Measurements from ENCODE around the gene MGAT4C.

The MGAT4C gene

DNA sequence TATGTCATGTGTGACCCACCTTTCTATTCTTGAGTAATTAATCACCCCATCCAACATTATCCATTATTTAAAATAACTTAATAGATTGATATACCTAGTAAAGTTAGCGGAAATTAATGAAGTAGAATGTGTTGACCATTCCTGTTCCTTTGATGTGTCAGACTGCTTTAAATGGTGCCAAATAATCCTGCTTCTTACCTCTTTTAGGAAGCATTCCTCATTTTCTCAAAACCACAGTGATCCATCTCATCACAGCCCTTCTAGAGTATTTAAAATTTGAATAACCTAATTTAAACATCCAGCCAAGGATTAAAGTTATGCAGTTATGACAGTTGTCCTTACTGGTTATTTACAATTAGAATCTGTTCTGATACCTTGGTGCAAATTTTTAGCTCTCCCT lies 6.9 kb downstream of the MGAT4C start:
- TF ChIP-seq, protein P1, sequence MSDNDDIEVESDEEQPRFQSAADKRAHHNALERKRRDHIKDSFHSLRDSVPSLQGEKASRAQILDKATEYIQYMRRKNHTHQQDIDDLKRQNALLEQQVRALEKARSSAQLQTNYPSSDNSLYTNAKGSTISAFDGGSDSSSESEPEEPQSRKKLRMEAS (IDR thresholded peaks at IDR 0.05; ENCODE audit: low read depth, low read length) = no peak
- TF ChIP-seq, protein P2, sequence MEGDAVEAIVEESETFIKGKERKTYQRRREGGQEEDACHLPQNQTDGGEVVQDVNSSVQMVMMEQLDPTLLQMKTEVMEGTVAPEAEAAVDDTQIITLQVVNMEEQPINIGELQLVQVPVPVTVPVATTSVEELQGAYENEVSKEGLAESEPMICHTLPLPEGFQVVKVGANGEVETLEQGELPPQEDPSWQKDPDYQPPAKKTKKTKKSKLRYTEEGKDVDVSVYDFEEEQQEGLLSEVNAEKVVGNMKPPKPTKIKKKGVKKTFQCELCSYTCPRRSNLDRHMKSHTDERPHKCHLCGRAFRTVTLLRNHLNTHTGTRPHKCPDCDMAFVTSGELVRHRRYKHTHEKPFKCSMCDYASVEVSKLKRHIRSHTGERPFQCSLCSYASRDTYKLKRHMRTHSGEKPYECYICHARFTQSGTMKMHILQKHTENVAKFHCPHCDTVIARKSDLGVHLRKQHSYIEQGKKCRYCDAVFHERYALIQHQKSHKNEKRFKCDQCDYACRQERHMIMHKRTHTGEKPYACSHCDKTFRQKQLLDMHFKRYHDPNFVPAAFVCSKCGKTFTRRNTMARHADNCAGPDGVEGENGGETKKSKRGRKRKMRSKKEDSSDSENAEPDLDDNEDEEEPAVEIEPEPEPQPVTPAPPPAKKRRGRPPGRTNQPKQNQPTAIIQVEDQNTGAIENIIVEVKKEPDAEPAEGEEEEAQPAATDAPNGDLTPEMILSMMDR (IDR thresholded peaks at IDR 0.05; ENCODE audit: low read depth, low read length) = no peak
- TF ChIP-seq MYC (IDR thresholded peaks at IDR 0.05; ENCODE audit: low read depth, low read length) = no peak
- no peak overlapping the region for H3K4me3 ChIP-seq (ENCODE audit: low read depth, low read length)
- DNase-seq (ENCODE audit: low read depth) = no peak

DNA sequence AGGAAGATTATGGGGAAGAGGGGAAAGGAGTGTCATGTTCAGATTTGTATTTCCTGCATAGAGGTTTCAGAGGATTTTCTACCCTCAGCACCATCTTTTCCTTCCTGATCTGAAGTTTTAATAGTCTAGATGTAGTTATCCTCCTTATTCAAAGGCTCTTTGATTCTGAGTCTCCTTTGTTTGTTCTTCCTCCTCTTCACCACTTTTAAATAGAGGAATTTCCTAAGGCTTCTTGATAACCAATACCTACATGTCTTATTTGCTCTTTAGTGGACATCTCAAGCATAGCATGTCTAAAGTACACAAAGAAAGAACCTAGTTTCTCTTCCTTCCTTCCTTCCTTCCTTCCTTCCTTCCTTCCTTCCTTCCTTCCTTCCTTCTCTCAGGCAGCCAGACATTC lies 8.3 kb downstream of the MGAT4C start:
- DNase-seq (ENCODE audit: low read depth) = no peak
- no peak overlapping the region for H3K4me3 ChIP-seq (ENCODE audit: low read depth, low read length)
- TF ChIP-seq POLR2A (IDR thresholded peaks at IDR 0.05; ENCODE audit: extremely low read depth, insufficient read length) = no peak
- no peak for TF ChIP-seq MYC (IDR thresholded peaks at IDR 0.05; ENCODE audit: low read depth, low read length)
- TF ChIP-seq, protein P2 (IDR thresholded peaks at IDR 0.05; ENCODE audit: low read depth, low read length) = no peak
- TF ChIP-seq, protein P1 (IDR thresholded peaks at IDR 0.05; ENCODE audit: low read depth, low read length) = no peak

DNA sequence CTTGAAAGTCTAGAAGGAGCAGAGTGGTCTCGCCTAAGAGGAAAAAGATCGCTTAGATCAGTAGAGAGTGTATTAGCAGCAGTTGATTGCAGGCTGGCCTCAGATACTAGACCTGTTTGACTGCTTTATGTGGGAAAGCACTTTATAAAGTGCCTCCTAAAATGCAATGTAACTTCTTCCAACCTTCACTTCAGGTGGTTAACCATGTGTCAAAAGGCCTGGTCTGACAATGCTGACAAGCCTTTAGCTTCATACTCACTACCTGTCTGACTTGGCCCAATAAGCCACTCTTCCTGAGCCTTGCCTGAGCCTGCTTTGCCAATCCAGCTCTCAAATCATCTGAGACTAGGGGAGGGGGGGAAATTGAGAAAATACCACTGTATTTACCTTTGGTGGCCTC lies 14.6 kb downstream of the MGAT4C start:
- no peak for DNase-seq (ENCODE audit: low read depth)
- H3K4me3 ChIP-seq (ENCODE audit: low read depth, low read length) = no peak overlapping the region
- no peak for TF ChIP-seq MYC (IDR thresholded peaks at IDR 0.05; ENCODE audit: low read depth, low read length)
- TF ChIP-seq, protein P1 (IDR thresholded peaks at IDR 0.05; ENCODE audit: low read depth, low read length) = no peak
- no peak for TF ChIP-seq POLR2A (IDR thresholded peaks at IDR 0.05; ENCODE audit: extremely low read depth, insufficient read length)
- TF ChIP-seq, protein P2 (IDR thresholded peaks at IDR 0.05; ENCODE audit: low read depth, low read length) = no peak

DNA sequence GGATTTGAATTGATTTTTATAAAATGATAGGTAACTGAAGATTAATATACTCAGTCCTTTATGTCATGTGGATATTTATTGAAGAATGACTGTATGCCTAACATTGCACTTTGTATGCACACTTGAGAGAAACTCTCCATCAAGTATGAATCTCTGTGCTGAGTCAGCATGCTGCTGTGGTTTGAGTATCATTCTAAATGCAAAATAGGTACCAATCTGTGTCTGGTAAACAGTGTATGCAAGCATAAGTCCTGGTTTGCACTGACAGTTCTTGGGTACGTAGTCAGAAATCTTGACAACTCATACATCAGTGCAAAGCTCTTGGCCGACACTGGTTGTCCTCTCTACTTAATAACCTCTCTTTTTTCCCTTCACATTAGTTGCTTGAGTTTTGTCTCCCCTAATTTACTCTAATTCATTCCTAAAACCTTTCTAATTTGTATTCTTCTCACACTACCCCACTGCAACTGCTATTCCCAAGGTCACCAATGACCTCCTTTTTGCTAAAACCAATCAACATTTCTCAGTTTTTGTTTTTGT lies 21.8 kb downstream of the MGAT4C start:
- H3K4me3 ChIP-seq (ENCODE audit: low read depth, low read length) = no peak overlapping the region
- no peak for TF ChIP-seq POLR2A (IDR thresholded peaks at IDR 0.05; ENCODE audit: extremely low read depth, insufficient read length)
- TF ChIP-seq MYC (IDR thresholded peaks at IDR 0.05; ENCODE audit: low read depth, low read length) = no peak
- no peak for DNase-seq (ENCODE audit: low read depth)

DNA sequence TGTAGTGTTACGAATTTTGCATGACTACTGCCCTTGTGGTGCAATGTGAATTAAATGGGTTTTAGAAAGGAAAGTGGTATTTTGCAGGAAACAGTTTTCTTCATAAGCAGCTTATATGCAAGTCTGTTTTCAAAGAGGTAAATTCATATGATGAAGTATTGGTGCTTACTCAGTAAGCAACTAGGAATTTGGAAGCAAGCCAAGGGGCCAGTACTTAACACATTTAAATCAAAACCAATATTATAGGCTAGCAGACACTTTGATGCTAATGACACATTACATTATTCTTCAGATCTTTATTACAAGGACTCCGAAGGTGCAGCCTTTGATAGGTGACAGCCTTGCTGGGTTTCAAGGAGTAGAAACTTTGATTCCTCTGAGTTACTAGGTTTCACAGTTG lies 23.1 kb downstream of the MGAT4C start:
- H3K4me3 ChIP-seq (ENCODE audit: low read depth, low read length) = no peak overlapping the region
- TF ChIP-seq, protein P2 (IDR thresholded peaks at IDR 0.05; ENCODE audit: low read depth, low read length) = no peak
- TF ChIP-seq MYC (IDR thresholded peaks at IDR 0.05; ENCODE audit: low read depth, low read length) (no peak), POLR2A (IDR thresholded peaks at IDR 0.05; ENCODE audit: extremely low read depth, insufficient read length) (no peak)
- TF ChIP-seq, protein P1 (IDR thresholded peaks at IDR 0.05; ENCODE audit: low read depth, low read length) = no peak
- no peak for DNase-seq (ENCODE audit: low read depth)

DNA sequence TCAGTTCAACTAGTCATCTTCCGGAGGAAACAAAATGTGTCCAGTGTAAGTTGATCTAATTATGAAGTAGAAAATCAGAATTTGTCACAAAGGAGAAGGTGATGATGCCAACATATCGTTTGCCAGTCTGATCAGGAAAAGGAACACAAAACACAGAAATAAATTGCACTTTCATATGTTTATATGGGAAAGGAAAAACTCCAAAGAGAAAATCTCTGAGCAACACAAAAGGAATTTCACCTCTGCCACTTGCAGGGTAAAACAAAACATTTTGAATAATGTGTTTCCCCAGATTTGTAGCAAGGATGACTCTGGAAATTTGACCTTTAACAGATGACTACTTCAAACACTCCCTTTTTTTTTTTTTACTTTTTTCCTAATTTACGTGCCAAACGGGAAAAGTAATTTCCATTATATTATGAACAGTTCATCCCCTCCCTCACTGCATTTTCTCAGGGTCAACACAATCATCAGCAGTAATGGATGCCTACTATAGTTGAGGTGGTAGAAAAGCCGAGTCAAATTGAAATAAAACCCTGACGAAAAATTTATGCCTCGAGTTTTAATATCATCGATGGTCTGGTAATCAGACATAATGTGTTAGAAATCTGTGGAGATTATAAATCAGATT lies 25.6 kb downstream of the MGAT4C start:
- H3K4me3 ChIP-seq (ENCODE audit: low read depth, low read length) = no peak overlapping the region
- TF ChIP-seq MYC (IDR thresholded peaks at IDR 0.05; ENCODE audit: low read depth, low read length) = no peak
- TF ChIP-seq POLR2A (IDR thresholded peaks at IDR 0.05; ENCODE audit: extremely low read depth, insufficient read length) = no peak
- TF ChIP-seq, protein P1 (IDR thresholded peaks at IDR 0.05; ENCODE audit: low read depth, low read length) = no peak
- TF ChIP-seq, protein P2 (IDR thresholded peaks at IDR 0.05; ENCODE audit: low read depth, low read length) = no peak
- DNase-seq (ENCODE audit: low read depth) = no peak
